GM12878 (cell line): ENCODE data around the gene PLCG2. TPM values are rescaled to one million over a fixed set of nuclear protein-coding genes. Genes with fewer than 3 reads are reported as not detected.

Experiments
- ATAC-seq: fragments of 200-7000 bp; cut with Tn5 transposase; 3 replicates; pipeline ENCODE4 v1.9.1; 2020; ENCODE audit warnings: mild to moderate bottlenecking, moderate library complexity
- BruUV-seq: library from RNA; stranded (reverse); fragments of 400-500 nt; replicated peaks from 2 replicates; lab custom pipeline; 2021; lab: Mats Ljungman, UMichigan
- CTCF ChIA-PET: fragments of 300-600 bp; sonication (Branson Sonifier 250); formaldehyde crosslinking; extraction: SDS; loops from one replicate; lab custom pipeline; 2021; ENCODE audit warnings: inconsistent platforms; lab: Yijun Ruan, JAX
- POLR2A ChIA-PET: fragments of 350-600 bp; formaldehyde crosslinking; extraction: SDS; loops from one replicate; lab custom pipeline; 2021; ENCODE audit warnings: inconsistent platforms; lab: Charles Lee
- RAD21 ChIA-PET: fragments of 300-600 bp; sonication (Branson Sonifier 250); formaldehyde crosslinking; loops from one replicate; lab custom pipeline; 2023; ENCODE audit warnings: antibody characterized with exemption; ENCODE audit not compliant: unreplicated experiment; lab: Charles Lee
- SMC1A ChIA-PET: fragments of 300-600 bp; sonication (Branson Sonifier 250); formaldehyde crosslinking; loops from one replicate; lab custom pipeline; 2023; ENCODE audit not compliant: unreplicated experiment, uncharacterized antibody; lab: Charles Lee
- DNase-seq: peaks from one replicate; pipeline ENCODE4 v3.0.0-alpha.2; 2011; ENCODE audit warnings: low read depth, low spot score
- FAIRE-seq: peaks from 3 replicates; lab custom pipeline; 2011; peaks lifted over from hg19 to GRCh38; lab: Jason Lieb, UNC
- H2AFZ ChIP-seq: 2 replicates; pipeline ENCODE4 v1.6.0; 2011; ENCODE audit warnings: low read depth, low read length, control low read depth; ENCODE audit not compliant: control insufficient read depth
- H3K27ac ChIP-seq: 2 replicates; pipeline ENCODE4 v1.5.1; 2011; ENCODE audit warnings: control low read depth; ENCODE audit not compliant: control insufficient read depth, insufficient read depth
- H3K27me3 ChIP-seq, 2 experiments: replicated peaks in 1 of 2; 2 replicates each; pipeline versions ENCODE4 v1.6.0 to v1.6.1; 2011; ENCODE audit warnings: low read length in 1 of 2; ENCODE audit not compliant: control insufficient read depth in 2 of 2, insufficient read depth in 2 of 2
- H3K36me3 ChIP-seq, 2 experiments: 2 replicates each; pipeline ENCODE4 v1.5.1; 2011; ENCODE audit warnings: low read length in 1 of 2; ENCODE audit not compliant: control insufficient read depth in 2 of 2, insufficient read depth in 2 of 2
- H3K4me1 ChIP-seq: 2 replicates; pipeline ENCODE4 v1.6.1; 2011; ENCODE audit warnings: mild to moderate bottlenecking, low read length, moderate library complexity, mixed read lengths; ENCODE audit not compliant: control insufficient read depth, insufficient read depth
- H3K4me2 ChIP-seq: 2 replicates; pipeline ENCODE4 v1.6.0; 2011; ENCODE audit warnings: control low read depth; ENCODE audit not compliant: control insufficient read depth, insufficient read depth
- H3K4me3 ChIP-seq: fragments of 200-600 bp; sonication (generic); 2 replicates; pipeline ENCODE4 v1.5.1; 2016
- H3K79me2 ChIP-seq: 2 replicates; pipeline ENCODE4 v1.6.0; 2011; ENCODE audit warnings: low read length; ENCODE audit not compliant: control insufficient read depth, insufficient read depth
- H3K9ac ChIP-seq: 2 replicates; pipeline ENCODE4 v1.8.0; 2011; ENCODE audit warnings: low read length, control low read depth, mixed read lengths; ENCODE audit not compliant: control insufficient read depth, insufficient read depth
- H3K9me3 ChIP-seq: replicated peaks from 3 replicates; pipeline ENCODE4 v1.5.1; 2011; ENCODE audit warnings: mild to moderate bottlenecking, low read length; ENCODE audit not compliant: control insufficient read depth, insufficient read depth
- H4K20me1 ChIP-seq: 2 replicates; pipeline ENCODE4 v1.6.0; 2011; ENCODE audit not compliant: control insufficient read depth, insufficient read depth
- FOXM1 ChIP-seq: IDR thresholded peaks from 2 replicates; pipeline ENCODE4 v1.6.1; 2012; ENCODE audit warnings: low read depth, mild to moderate bottlenecking, inconsistent platforms, low read length, moderate library complexity
- HDGF ChIP-seq: fragments of 450-650 bp; IDR thresholded peaks from 2 replicates; pipeline ENCODE4 v1.6.1; 2016; ENCODE audit warnings: antibody characterized with exemption
- LARP7 ChIP-seq: fragments of 450-650 bp; IDR thresholded peaks from 2 replicates; pipeline ENCODE4 v1.6.1; 2017; ENCODE audit warnings: mild to moderate bottlenecking
- MEF2A ChIP-seq: IDR thresholded peaks from 2 replicates; pipeline ENCODE4 v1.6.1; 2011; ENCODE audit warnings: low read depth, mild to moderate bottlenecking, low read length, moderate library complexity; ENCODE audit not compliant: insufficient read depth
- MTA3 ChIP-seq: IDR thresholded peaks from 2 replicates; pipeline ENCODE4 v1.6.1; 2012; ENCODE audit warnings: low read length, inconsistent platforms, borderline replicate concordance
- MYC ChIP-seq: IDR thresholded peaks from 2 replicates; pipeline ENCODE4 v1.6.1; 2011; ENCODE audit warnings: mild to moderate bottlenecking, low read length, moderate library complexity, inconsistent platforms; ENCODE audit not compliant: insufficient read depth, insufficient replicate concordance, insufficient read length, severe bottlenecking
- POLR2A ChIP-seq: IDR thresholded peaks from 2 replicates; pipeline ENCODE4 v1.6.1; 2011; ENCODE audit warnings: low read depth, mild to moderate bottlenecking, low read length
- SMC3 ChIP-seq: IDR thresholded peaks from 2 replicates; pipeline ENCODE4 v1.6.1; 2011; ENCODE audit warnings: low read length, improper control_type of control experiment, borderline replicate concordance
- TCF12 ChIP-seq: IDR thresholded peaks from 2 replicates; pipeline ENCODE4 v1.6.1; 2011; ENCODE audit warnings: low read depth, mild to moderate bottlenecking, low read length
- WGBS: methylation state at CpG from one replicate; pipeline ENCODE4 v1.1.6; 2016; ENCODE audit warnings: low lambda C conversion rate; ENCODE audit not compliant: insufficient replicate concordance, insufficient coverage; ENCODE audit errors: missing lambda C conversion rate; 5-methylcytosine and 5-hydroxymethylcytosine counted together
- in situ Hi-C: fragments of 300-500 bp; cut with MboI; formaldehyde crosslinking; loops from 9 replicates; pipeline ENCODE4 v1.14.3; 2018; ENCODE audit warnings: mixed read lengths
- intact Hi-C: fragments of 100-400 bp; cut with micrococcal nuclease; formaldehyde crosslinking; loops from one replicate; pipeline ENCODE4 v1.14.2; 2022; ENCODE audit not compliant: unreplicated experiment
- polyA plus RNA-seq, 11 experiments: library from polyadenylated mRNA; depleted of rRNA in 4 of 11; unstranded in 6 of 11; stranded (reverse) in 5 of 11; fragments of >200 nt; fragmentation: Nextera tagmentation in 4 of 11; fragmentation: Illumina TruSeq in 1 of 11; extraction: Ambion mirVana in 4 of 11; extraction: Trizol in 1 of 11; gene quantifications; 1 replicate in 1 of 11; 2 replicates in 10 of 11; pipeline versions ENCODE4 v1.2.1 to v1.2.3, GENCODE V29; 2011 to 2016; ENCODE audit warnings: inconsistent platforms in 2 of 11, missing spikeins in 2 of 11, low read depth in 1 of 11
- total RNA-seq, 4 experiments: library from RNA; depleted of rRNA in 3 of 4; stranded (reverse); fragments of >200 nt in 3 of 4; fragmentation: Illumina TruSeq in 1 of 4; extraction: Trizol in 1 of 4; gene quantifications; 2 replicates each; pipeline versions ENCODE4 v1.2.1 to v1.2.3, GENCODE V29; 2013 to 2021
- TF ChIP-seq, protein P1 (sequence below): fragments of 450-650 bp; formaldehyde crosslinking; IDR thresholded peaks from 2 replicates; pipeline ENCODE4 v1.4.0; 2020; ENCODE audit warnings: mild to moderate bottlenecking, moderate library complexity
- TF ChIP-seq, protein P2 (sequence below): fragments of 450-650 bp; conservative IDR thresholded peaks from 2 replicates; pipeline ENCODE4 v1.6.1; 2017; ENCODE audit warnings: mild to moderate bottlenecking, moderate library complexity
- TF ChIP-seq, protein P3 (sequence below): fragments of 450-650 bp; IDR thresholded peaks from 2 replicates; pipeline ENCODE4 v1.6.1; 2016; ENCODE audit warnings: mild to moderate bottlenecking, moderate library complexity, borderline replicate concordance

PLCG2 gene
- total and polyA plus RNA-seq, 10 of the 15 experiments (the other 5 are each of a cell fraction or from before 2014, with no cell fraction given): 47.6 to 256 (median 149) TPM

DNA sequence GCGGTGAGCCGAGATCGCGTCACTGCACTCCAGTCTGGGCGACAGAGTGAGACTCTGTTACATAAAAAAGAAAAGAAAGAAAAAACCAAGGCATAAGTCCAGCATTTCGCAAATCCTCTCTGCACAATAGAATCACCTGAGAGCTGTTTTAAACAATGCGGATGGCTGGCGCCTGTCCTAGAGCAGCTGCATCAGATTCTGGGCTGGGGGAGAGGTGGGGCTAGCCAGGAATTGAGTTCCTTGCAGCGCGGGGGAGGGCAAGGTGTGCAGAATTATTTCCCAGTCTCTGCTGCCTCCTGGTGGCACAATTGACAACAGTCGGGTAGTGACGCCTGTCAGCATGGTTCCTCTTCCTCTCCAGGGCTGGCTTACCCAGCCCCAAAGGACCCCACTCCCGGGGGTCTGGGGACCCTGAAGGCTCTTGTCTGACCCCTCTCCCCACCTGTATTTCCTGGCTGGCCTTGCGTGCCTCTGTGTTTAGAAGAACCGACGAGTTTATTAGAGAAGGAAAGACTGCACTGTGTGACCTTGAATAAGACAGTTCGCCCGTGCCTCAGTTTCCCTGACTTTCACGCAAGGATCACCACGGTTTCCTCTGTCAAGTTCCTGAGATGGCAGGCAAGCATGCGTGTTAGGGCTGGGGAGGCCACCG is 41.1 kb upstream of the PLCG2 start:
- intact Hi-C loops (loop anchor here (1.0 to 10.0 kb wide), 9 partner anchors 116 to 733 kb away; partner anchors contain the start of genes ATMIN, CENPN and CMC2), in situ Hi-C loops (loop anchor here (5.0 kb wide), 2 partner anchors 536 to 706 kb away; no protein-coding TSS in a partner anchor)
- BruUV-seq: no TSS peak
- DNase-seq (peak; percentile 80), FAIRE-seq (peak; percentile 92), ATAC-seq (peak; percentile 83)
- Histone ChIP-seq H2AFZ (peak overlapping the region; percentile 90), H3K4me1 (peaks cover 29% of the 10 kb centered on the region), H3K9ac (peak overlapping the region; percentile 67), H3K9me3 (no peaks in the 10 kb centered on the region), H3K4me3 (peak overlapping the region; percentile 64), H3K79me2 (peaks cover 7% of the 10 kb centered on the region), H3K27ac (peak overlapping the region; percentile 78), H4K20me1 (no peaks in the 10 kb centered on the region), H3K36me3 (no peaks in the 10 kb centered on the region), H3K4me2 (peak overlapping the region; percentile 96), H3K27me3 (no peaks in the 10 kb centered on the region)
- ChIA-PET POLR2A (interaction anchor here (0.6 to 1.2 kb wide), 2 partner anchors 90 to 136 kb away, joined by 3 to 5 read pairs; no protein-coding TSS in a partner anchor), CTCF (interaction anchor here (0.7 to 7.3 kb wide), 31 partner anchors 8 to 735 kb away, joined by 3 to 73 read pairs (median 4); partner anchors contain the start of gene ATMIN), SMC1A (interaction anchor here (0.7 to 3.8 kb wide), 16 partner anchors 8 to 728 kb away, joined by 3 to 26 read pairs (median 4); partner anchors contain the start of gene ATMIN), RAD21 (interaction anchor here (0.8 to 4.6 kb wide), 16 partner anchors 8 to 735 kb away, joined by 3 to 47 read pairs (median 4); partner anchors contain the start of gene PLCG2)
- WGBS: 1% methylated on average over 22 of the region's 22 CpGs
- TF ChIP-seq, protein P1, sequence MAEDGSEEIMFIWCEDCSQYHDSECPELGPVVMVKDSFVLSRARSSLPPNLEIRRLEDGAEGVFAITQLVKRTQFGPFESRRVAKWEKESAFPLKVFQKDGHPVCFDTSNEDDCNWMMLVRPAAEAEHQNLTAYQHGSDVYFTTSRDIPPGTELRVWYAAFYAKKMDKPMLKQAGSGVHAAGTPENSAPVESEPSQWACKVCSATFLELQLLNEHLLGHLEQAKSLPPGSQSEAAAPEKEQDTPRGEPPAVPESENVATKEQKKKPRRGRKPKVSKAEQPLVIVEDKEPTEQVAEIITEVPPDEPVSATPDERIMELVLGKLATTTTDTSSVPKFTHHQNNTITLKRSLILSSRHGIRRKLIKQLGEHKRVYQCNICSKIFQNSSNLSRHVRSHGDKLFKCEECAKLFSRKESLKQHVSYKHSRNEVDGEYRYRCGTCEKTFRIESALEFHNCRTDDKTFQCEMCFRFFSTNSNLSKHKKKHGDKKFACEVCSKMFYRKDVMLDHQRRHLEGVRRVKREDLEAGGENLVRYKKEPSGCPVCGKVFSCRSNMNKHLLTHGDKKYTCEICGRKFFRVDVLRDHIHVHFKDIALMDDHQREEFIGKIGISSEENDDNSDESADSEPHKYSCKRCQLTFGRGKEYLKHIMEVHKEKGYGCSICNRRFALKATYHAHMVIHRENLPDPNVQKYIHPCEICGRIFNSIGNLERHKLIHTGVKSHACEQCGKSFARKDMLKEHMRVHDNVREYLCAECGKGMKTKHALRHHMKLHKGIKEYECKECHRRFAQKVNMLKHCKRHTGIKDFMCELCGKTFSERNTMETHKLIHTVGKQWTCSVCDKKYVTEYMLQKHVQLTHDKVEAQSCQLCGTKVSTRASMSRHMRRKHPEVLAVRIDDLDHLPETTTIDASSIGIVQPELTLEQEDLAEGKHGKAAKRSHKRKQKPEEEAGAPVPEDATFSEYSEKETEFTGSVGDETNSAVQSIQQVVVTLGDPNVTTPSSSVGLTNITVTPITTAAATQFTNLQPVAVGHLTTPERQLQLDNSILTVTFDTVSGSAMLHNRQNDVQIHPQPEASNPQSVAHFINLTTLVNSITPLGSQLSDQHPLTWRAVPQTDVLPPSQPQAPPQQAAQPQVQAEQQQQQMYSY: no peak
- TF ChIP-seq, protein P2, sequence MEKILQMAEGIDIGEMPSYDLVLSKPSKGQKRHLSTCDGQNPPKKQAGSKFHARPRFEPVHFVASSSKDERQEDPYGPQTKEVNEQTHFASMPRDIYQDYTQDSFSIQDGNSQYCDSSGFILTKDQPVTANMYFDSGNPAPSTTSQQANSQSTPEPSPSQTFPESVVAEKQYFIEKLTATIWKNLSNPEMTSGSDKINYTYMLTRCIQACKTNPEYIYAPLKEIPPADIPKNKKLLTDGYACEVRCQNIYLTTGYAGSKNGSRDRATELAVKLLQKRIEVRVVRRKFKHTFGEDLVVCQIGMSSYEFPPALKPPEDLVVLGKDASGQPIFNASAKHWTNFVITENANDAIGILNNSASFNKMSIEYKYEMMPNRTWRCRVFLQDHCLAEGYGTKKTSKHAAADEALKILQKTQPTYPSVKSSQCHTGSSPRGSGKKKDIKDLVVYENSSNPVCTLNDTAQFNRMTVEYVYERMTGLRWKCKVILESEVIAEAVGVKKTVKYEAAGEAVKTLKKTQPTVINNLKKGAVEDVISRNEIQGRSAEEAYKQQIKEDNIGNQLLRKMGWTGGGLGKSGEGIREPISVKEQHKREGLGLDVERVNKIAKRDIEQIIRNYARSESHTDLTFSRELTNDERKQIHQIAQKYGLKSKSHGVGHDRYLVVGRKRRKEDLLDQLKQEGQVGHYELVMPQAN: no peak
- TF ChIP-seq HDGF (peak; percentile 49; the same call in 1 of the 2 replicates), SMC3 (peak; percentile 75), POLR2A (no peak), FOXM1 (peak; percentile 49; the same call in 1 of the 2 replicates), MEF2A (0 out of 2 replicates have a peak, but pooled peaks have one; percentile 19), MYC (no peak), LARP7 (peak; percentile 38; the same call in 1 of the 2 replicates), MTA3 (0 out of 2 replicates have a peak, but pooled peaks have one; percentile 21), TCF12 (0 out of 2 replicates have a peak, but pooled peaks have one; percentile 38)
- TF ChIP-seq, protein P3, sequence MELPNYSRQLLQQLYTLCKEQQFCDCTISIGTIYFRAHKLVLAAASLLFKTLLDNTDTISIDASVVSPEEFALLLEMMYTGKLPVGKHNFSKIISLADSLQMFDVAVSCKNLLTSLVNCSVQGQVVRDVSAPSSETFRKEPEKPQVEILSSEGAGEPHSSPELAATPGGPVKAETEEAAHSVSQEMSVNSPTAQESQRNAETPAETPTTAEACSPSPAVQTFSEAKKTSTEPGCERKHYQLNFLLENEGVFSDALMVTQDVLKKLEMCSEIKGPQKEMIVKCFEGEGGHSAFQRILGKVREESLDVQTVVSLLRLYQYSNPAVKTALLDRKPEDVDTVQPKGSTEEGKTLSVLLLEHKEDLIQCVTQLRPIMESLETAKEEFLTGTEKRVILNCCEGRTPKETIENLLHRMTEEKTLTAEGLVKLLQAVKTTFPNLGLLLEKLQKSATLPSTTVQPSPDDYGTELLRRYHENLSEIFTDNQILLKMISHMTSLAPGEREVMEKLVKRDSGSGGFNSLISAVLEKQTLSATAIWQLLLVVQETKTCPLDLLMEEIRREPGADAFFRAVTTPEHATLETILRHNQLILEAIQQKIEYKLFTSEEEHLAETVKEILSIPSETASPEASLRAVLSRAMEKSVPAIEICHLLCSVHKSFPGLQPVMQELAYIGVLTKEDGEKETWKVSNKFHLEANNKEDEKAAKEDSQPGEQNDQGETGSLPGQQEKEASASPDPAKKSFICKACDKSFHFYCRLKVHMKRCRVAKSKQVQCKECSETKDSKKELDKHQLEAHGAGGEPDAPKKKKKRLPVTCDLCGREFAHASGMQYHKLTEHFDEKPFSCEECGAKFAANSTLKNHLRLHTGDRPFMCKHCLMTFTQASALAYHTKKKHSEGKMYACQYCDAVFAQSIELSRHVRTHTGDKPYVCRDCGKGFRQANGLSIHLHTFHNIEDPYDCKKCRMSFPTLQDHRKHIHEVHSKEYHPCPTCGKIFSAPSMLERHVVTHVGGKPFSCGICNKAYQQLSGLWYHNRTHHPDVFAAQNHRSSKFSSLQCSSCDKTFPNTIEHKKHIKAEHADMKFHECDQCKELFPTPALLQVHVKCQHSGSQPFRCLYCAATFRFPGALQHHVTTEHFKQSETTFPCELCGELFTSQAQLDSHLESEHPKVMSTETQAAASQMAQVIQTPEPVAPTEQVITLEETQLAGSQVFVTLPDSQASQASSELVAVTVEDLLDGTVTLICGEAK: no peak
